Peyer's patch (tissue), 4 donors: ENCODE data around the gene WSB1.

Source experiments
- CTCF ChIP-seq, 6 experiments: fragments of 450-650 bp in 4 of 6; fragments of 200-600 bp in 2 of 6; sonication (generic) in 1 of 6; IDR thresholded peaks; one replicate each; pipeline ENCODE4 v1.5.1; 2017 to 2019; ENCODE audit warnings: antibody characterized with exemption in 6 of 6, mild to moderate bottlenecking in 3 of 6, moderate library complexity in 1 of 6
- POLR2A ChIP-seq, 2 donors: fragments of 450-650 bp; IDR thresholded peaks; one replicate each; pipeline ENCODE4 v1.5.1; 2017; ENCODE audit warnings: antibody characterized with exemption in 2 of 2, mild to moderate bottlenecking in 2 of 2, moderate library complexity in 2 of 2

GRCh38 chr17:27266228-27266627, 27.7 kb upstream of the WSB1 start:
- TF ChIP-seq CTCF (IDR thresholded peaks at IDR 0.05) (no peak), POLR2A (IDR thresholded peaks at IDR 0.05) (no peak)
